Measurements from ENCODE around the gene FAM171A2. TPM values are rescaled to one million over a fixed set of nuclear protein-coding genes. Genes with fewer than 3 reads are reported as not detected.

The FAM171A2 gene
- total and polyA plus RNA-seq, 10 of the 15 experiments (the other 5 are each of a cell fraction or from before 2014, with no cell fraction given): 0.08 to 1.7 (median 0.27) TPM; not detected in 2

DNA sequence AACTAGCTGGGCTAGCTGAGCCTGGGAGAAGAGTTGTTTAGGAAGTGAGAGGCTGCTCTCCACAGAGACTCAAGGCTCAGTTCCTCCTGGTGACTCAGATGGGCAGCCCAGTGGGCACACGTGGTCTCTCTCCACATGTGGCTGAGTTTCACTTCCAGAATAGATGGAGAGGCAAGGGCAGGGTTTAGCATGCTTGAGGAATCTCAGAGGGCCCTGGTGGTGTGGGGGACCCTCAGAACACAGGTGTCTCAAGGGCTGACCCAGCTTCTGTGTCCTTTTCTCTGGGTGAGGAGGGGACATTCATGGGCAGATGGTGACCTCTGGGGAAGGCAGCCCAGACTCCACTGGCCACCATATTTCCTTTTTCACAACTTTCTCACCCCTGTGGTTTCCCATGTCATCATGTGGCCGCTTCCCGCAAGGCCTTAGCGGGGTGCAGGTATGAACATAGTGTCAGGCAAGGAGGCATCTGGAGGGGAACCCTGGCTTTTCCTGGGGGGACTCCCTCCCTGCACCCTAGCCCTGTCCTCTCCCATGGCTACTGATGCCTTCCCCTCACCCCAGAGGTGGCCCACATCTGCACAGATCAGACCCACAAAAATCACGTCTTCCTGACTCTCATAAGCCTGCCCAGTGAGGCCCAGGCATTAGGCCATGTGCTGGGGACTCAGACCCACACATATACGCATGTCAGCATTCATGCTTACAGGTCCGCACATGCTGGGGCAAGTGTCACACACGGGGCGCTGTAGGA, 15.2 kb downstream of the FAM171A2 start (continued):
- peak; percentile 60 for TF ChIP-seq MEF2B (IDR thresholded peaks at IDR 0.05; ENCODE audit: partially characterized antibody, poor library complexity, severe bottlenecking)
- TF ChIP-seq BHLHE40 (IDR thresholded peaks at IDR 0.05; ENCODE audit: borderline replicate concordance in 1 of 2, low read depth in 2 of 2, low read length in 1 of 2): peak; percentile 74 to 81
- TF ChIP-seq CBX3 (IDR thresholded peaks at IDR 0.05; ENCODE audit: borderline replicate concordance, low read depth): no peak
- TF ChIP-seq NBN (IDR thresholded peaks at IDR 0.05): peak; percentile 49; the same call in 1 of the 2 replicates
- TF ChIP-seq SPI1 (IDR thresholded peaks at IDR 0.05; ENCODE audit: borderline replicate concordance, insufficient read depth, low read depth, low read length): peak; percentile 98
- peak; percentile 62; the same call in 1 of the 2 replicates for TF ChIP-seq CREM (IDR thresholded peaks at IDR 0.05; ENCODE audit: low read depth)
- peak; percentile 59; the same call in 1 of the 2 replicates for TF ChIP-seq ATF7 (IDR thresholded peaks at IDR 0.05; ENCODE audit: low read depth)
- no peak for TF ChIP-seq YBX1 (IDR thresholded peaks at IDR 0.05)
- TF ChIP-seq, protein P1, sequence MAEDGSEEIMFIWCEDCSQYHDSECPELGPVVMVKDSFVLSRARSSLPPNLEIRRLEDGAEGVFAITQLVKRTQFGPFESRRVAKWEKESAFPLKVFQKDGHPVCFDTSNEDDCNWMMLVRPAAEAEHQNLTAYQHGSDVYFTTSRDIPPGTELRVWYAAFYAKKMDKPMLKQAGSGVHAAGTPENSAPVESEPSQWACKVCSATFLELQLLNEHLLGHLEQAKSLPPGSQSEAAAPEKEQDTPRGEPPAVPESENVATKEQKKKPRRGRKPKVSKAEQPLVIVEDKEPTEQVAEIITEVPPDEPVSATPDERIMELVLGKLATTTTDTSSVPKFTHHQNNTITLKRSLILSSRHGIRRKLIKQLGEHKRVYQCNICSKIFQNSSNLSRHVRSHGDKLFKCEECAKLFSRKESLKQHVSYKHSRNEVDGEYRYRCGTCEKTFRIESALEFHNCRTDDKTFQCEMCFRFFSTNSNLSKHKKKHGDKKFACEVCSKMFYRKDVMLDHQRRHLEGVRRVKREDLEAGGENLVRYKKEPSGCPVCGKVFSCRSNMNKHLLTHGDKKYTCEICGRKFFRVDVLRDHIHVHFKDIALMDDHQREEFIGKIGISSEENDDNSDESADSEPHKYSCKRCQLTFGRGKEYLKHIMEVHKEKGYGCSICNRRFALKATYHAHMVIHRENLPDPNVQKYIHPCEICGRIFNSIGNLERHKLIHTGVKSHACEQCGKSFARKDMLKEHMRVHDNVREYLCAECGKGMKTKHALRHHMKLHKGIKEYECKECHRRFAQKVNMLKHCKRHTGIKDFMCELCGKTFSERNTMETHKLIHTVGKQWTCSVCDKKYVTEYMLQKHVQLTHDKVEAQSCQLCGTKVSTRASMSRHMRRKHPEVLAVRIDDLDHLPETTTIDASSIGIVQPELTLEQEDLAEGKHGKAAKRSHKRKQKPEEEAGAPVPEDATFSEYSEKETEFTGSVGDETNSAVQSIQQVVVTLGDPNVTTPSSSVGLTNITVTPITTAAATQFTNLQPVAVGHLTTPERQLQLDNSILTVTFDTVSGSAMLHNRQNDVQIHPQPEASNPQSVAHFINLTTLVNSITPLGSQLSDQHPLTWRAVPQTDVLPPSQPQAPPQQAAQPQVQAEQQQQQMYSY (CRISPR knock-in tag; IDR thresholded peaks at IDR 0.05): no peak
- no peak for TF ChIP-seq ZBTB40 (IDR thresholded peaks at IDR 0.05; ENCODE audit: borderline replicate concordance)
- TF ChIP-seq NFXL1 (IDR thresholded peaks at IDR 0.05; ENCODE audit: borderline replicate concordance): no peak
- TF ChIP-seq NR2F1 (conservative IDR thresholded peaks at IDR 0.05): peak; percentile 96
- peak; percentile 91; the same call in 1 of the 2 replicates for TF ChIP-seq NFIC (IDR thresholded peaks at IDR 0.05; ENCODE audit: low read depth, low read length)
- no peak for TF ChIP-seq PAX8 (IDR thresholded peaks at IDR 0.05)
- TF ChIP-seq, protein P2, sequence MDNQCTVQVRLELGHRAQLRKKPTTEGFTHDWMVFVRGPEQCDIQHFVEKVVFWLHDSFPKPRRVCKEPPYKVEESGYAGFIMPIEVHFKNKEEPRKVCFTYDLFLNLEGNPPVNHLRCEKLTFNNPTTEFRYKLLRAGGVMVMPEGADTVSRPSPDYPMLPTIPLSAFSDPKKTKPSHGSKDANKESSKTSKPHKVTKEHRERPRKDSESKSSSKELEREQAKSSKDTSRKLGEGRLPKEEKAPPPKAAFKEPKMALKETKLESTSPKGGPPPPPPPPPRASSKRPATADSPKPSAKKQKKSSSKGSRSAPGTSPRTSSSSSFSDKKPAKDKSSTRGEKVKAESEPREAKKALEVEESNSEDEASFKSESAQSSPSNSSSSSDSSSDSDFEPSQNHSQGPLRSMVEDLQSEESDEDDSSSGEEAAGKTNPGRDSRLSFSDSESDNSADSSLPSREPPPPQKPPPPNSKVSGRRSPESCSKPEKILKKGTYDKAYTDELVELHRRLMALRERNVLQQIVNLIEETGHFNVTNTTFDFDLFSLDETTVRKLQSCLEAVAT (IDR thresholded peaks at IDR 0.05): 0 out of 2 replicates have a peak, but pooled peaks have one; percentile 29
- TF ChIP-seq BCL11A (IDR thresholded peaks at IDR 0.05; ENCODE audit: low read depth, low read length): peak; percentile 94
- TF ChIP-seq ETV6 (conservative IDR thresholded peaks at IDR 0.05 in 1 of 2, IDR thresholded peaks at IDR 0.05 in 1 of 2; ENCODE audit: borderline replicate concordance in 1 of 2, low read depth in 1 of 2): peak in 1 of 2 experiments; percentile 98; a peak in 2 of 4 replicates
- peak; percentile 87; the same call in 1 of the 2 replicates for TF ChIP-seq BACH1 (IDR thresholded peaks at IDR 0.05; ENCODE audit: borderline replicate concordance)
